ENCODE measurements around the gene MACROH2A2.

DNA sequence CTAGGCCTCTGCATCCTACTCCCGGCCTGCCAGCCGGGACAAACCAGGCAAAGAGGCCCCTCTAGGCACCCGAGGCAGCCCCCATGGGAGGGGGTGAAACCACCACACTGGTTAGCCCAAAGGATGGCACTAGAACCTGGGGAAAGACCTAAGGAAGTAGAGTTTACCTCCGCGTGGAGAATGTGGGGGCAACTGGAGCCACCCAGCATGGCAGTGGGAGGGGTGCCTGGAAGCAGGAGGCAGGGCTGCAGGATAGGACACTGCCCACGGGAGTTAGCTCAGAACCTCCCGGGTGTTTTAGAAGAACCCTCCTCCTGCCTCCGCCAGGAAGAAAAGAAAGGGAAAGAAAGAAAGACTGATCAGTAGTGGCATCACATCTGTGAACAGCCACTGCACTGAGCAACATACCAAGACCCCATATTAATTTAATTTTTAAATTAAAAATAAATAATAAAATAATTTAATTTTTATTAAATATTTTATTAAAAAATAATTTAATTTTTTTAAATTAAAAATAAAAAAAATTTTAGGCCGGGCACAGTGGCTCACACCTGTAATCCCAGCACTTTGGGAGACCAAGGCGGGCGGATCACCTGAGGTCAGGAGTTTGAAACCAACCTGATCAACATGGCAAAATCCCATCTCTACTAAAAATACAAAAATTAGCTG is 68.8 kb downstream of the MACROH2A2 start:
- TF ChIP-seq, protein P1, sequence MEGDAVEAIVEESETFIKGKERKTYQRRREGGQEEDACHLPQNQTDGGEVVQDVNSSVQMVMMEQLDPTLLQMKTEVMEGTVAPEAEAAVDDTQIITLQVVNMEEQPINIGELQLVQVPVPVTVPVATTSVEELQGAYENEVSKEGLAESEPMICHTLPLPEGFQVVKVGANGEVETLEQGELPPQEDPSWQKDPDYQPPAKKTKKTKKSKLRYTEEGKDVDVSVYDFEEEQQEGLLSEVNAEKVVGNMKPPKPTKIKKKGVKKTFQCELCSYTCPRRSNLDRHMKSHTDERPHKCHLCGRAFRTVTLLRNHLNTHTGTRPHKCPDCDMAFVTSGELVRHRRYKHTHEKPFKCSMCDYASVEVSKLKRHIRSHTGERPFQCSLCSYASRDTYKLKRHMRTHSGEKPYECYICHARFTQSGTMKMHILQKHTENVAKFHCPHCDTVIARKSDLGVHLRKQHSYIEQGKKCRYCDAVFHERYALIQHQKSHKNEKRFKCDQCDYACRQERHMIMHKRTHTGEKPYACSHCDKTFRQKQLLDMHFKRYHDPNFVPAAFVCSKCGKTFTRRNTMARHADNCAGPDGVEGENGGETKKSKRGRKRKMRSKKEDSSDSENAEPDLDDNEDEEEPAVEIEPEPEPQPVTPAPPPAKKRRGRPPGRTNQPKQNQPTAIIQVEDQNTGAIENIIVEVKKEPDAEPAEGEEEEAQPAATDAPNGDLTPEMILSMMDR (IDR thresholded peaks at IDR 0.05): no peak
- TF ChIP-seq POLR2A (IDR thresholded peaks at IDR 0.05): no peak

Data from thyroid gland (tissue), 4 donors.